Neural cell (in vitro differentiated cells): ENCODE data around the gene ANKRD44. TPM values are rescaled to one million over a fixed set of nuclear protein-coding genes. Genes with fewer than 3 reads are reported as not detected.
"Not testable (repeated sequence)": the region's sequence is repeated elsewhere in the genome, so short reads cannot be mapped to it uniquely, and the experiment has no call there.

Source experiments
- H2AFZ ChIP-seq: fragments of 200-600, 300-800 bp; sonication (generic), shearing (Covaris generic); 2 replicates; pipeline ENCODE4 v1.6.0; 2014; ENCODE audit warnings: low read depth, mild to moderate bottlenecking, antibody characterized with exemption, low read length, moderate library complexity
- H3F3A ChIP-seq: fragments of 200-600 bp; shearing (Covaris generic); 2 replicates; pipeline ENCODE4 v1.6.1; 2016; ENCODE audit warnings: mild to moderate bottlenecking, moderate library complexity, mixed read lengths, antibody characterized with exemption, low read length; ENCODE audit not compliant: insufficient read depth, poor library complexity, severe bottlenecking
- H3K27ac ChIP-seq: fragments of 200-600, 300-800 bp; sonication (generic), shearing (Covaris generic); 2 replicates; pipeline ENCODE4 v1.5.1; 2014; ENCODE audit warnings: mild to moderate bottlenecking, low read length, moderate library complexity
- H3K27me3 ChIP-seq: fragments of 300-800, 200-600 bp; sonication (generic), shearing (Covaris generic); 2 replicates; pipeline ENCODE4 v1.6.0; 2014; ENCODE audit warnings: mild to moderate bottlenecking, low read depth, low read length, moderate library complexity; ENCODE audit not compliant: insufficient read depth
- H3K36me3 ChIP-seq: fragments of 300-800, 200-600 bp; sonication (generic), shearing (Covaris generic); 2 replicates; pipeline ENCODE4 v1.5.1; 2014; ENCODE audit warnings: mild to moderate bottlenecking, antibody characterized with exemption, low read length, moderate library complexity; ENCODE audit not compliant: insufficient read depth
- H3K4me2 ChIP-seq: fragments of 300-800, 200-600 bp; sonication (generic), shearing (Covaris generic); 2 replicates; pipeline ENCODE4 v1.6.0; 2014; ENCODE audit warnings: mild to moderate bottlenecking, low read length
- H3K4me3 ChIP-seq: fragments of 300-800, 200-600 bp; sonication (generic), shearing (Covaris generic); 2 replicates; pipeline ENCODE4 v1.5.1; 2014; ENCODE audit warnings: mild to moderate bottlenecking, low read length, moderate library complexity
- H3K79me2 ChIP-seq: fragments of 200-600 bp; shearing (Covaris generic); replicated peaks from 2 replicates; pipeline ENCODE4 v1.6.0; 2014; ENCODE audit warnings: mild to moderate bottlenecking, low read length, moderate library complexity; ENCODE audit not compliant: insufficient read depth
- H3K9ac ChIP-seq: fragments of 300-800, 200-600 bp; sonication (generic), shearing (Covaris generic); 2 replicates; pipeline ENCODE4 v1.6.1; 2016; ENCODE audit warnings: mild to moderate bottlenecking, low read length, mixed read lengths
- H3K9me2 ChIP-seq: fragments of 200-600 bp; shearing (Covaris generic); 2 replicates; pipeline ENCODE4 v1.6.1; 2016; ENCODE audit warnings: mild to moderate bottlenecking, low read length, mixed read lengths; ENCODE audit not compliant: insufficient read depth
- H3K9me3 ChIP-seq: fragments of 200-600, 300-800 bp; sonication (generic), shearing (Covaris generic); 2 replicates; pipeline ENCODE4 v1.6.1; 2016; ENCODE audit warnings: mild to moderate bottlenecking, mixed run types, low read length, moderate library complexity, mixed read lengths
- H4K20me1 ChIP-seq: fragments of 200-600 bp; shearing (Covaris generic); 2 replicates; pipeline ENCODE4 v1.6.1; 2016; ENCODE audit warnings: mild to moderate bottlenecking, mixed run types; ENCODE audit not compliant: insufficient read depth
- CTCF ChIP-seq: fragments of 450-650 bp; IDR thresholded peaks from 2 replicates; pipeline ENCODE4 v1.5.1; 2014; ENCODE audit warnings: antibody characterized with exemption, mild to moderate bottlenecking, moderate library complexity; ENCODE audit not compliant: poor library complexity, severe bottlenecking
- EP300 ChIP-seq: fragments of 450-650 bp; conservative IDR thresholded peaks from 2 replicates; pipeline ENCODE4 v1.6.1; 2014; ENCODE audit warnings: antibody characterized with exemption, mild to moderate bottlenecking, moderate library complexity; ENCODE audit not compliant: poor library complexity, severe bottlenecking
- EZH2 ChIP-seq: fragments of 200-600, 300-800 bp; shearing (Covaris generic), sonication (generic); IDR thresholded peaks from 2 replicates; pipeline ENCODE4 v1.6.1; 2014; ENCODE audit warnings: antibody characterized with exemption, low read length, borderline replicate concordance, mild to moderate bottlenecking; ENCODE audit not compliant: insufficient read depth, poor library complexity, severe bottlenecking
- MXI1 ChIP-seq: fragments of 450-650 bp; conservative IDR thresholded peaks from 2 replicates; pipeline ENCODE4 v1.6.1; 2014; ENCODE audit warnings: antibody characterized with exemption, mild to moderate bottlenecking; ENCODE audit not compliant: poor library complexity, severe bottlenecking
- POLR2AphosphoS5 ChIP-seq: IDR thresholded peaks from 2 replicates; pipeline ENCODE4 v1.6.1; 2012
- RAD21 ChIP-seq: fragments of 450-650 bp; conservative IDR thresholded peaks from 2 replicates; pipeline ENCODE4 v1.6.1; 2014; ENCODE audit warnings: antibody characterized with exemption, mild to moderate bottlenecking, moderate library complexity
- REST ChIP-seq: IDR thresholded peaks from 2 replicates; pipeline ENCODE4 v1.6.1; 2012; ENCODE audit warnings: borderline replicate concordance
- SMC3 ChIP-seq: fragments of 450-650 bp; conservative IDR thresholded peaks from 2 replicates; pipeline ENCODE4 v1.6.1; 2014; ENCODE audit warnings: antibody characterized with exemption, mild to moderate bottlenecking, moderate library complexity; ENCODE audit not compliant: poor library complexity
- TAF1 ChIP-seq: IDR thresholded peaks from 2 replicates; pipeline ENCODE4 v1.6.1; 2012; ENCODE audit warnings: low read depth
- polyA plus RNA-seq: library from polyadenylated mRNA; depleted of rRNA; stranded (reverse); fragments of >200 nt; gene quantifications from 2 replicates; pipeline ENCODE4 v1.2.3, GENCODE V29; 2014

ANKRD44 gene
- polyA plus RNA-seq, 1 donor from 2014 or later = 94.3 TPM

GRCh38 chr2:197348721-197349360, 38.3 kb upstream of the ANKRD44 start:
- H4K20me1 ChIP-seq = no peaks in the 10 kb centered on the region
- no peak overlapping the region for H3K4me2 ChIP-seq
- no peaks in the 10 kb centered on the region for H3K27me3 ChIP-seq
- H3K4me3 ChIP-seq = no peak overlapping the region
- H3K36me3 ChIP-seq = no peaks in the 10 kb centered on the region
- no peak overlapping the region for H3K27ac ChIP-seq
- H3K79me2 ChIP-seq = no peaks in the 10 kb centered on the region
- no peak overlapping the region for H3K9ac ChIP-seq
- TF ChIP-seq EP300 (no peak), TAF1 (no peak), RAD21 (no peak), EZH2 (no peak), MXI1 (no peak), POLR2AphosphoS5 (no peak), REST (no peak), CTCF (no peak), SMC3 (no peak)
- no peaks in the 10 kb centered on the region for H3K9me2 ChIP-seq
- H3K9me3 ChIP-seq = no peaks in the 10 kb centered on the region
- no peak overlapping the region for H2AFZ ChIP-seq
- H3F3A ChIP-seq = no peaks in the 10 kb centered on the region

GRCh38 chr2:197345846-197346370, 35.3 kb upstream of the ANKRD44 start:
- Histone ChIP-seq H3F3A (no peaks in the 10 kb centered on the region), H3K4me2 (no peak overlapping the region), H3K9me2 (no peaks in the 10 kb centered on the region), H3K9me3 (no peaks in the 10 kb centered on the region), H3K36me3 (no peaks in the 10 kb centered on the region), H4K20me1 (no peaks in the 10 kb centered on the region), H2AFZ (no peak overlapping the region), H3K79me2 (no peaks in the 10 kb centered on the region), H3K4me3 (no peak overlapping the region), H3K9ac (no peak overlapping the region), H3K27me3 (no peaks in the 10 kb centered on the region), H3K27ac (no peak overlapping the region)
- TF ChIP-seq POLR2AphosphoS5 = no peak
- no peak for TF ChIP-seq TAF1
- no peak for TF ChIP-seq EP300

- H3K4me3 ChIP-seq, H3K9me3 ChIP-seq, H3K9me2 ChIP-seq, H3F3A ChIP-seq, H3K27ac ChIP-seq, H3K79me2 ChIP-seq, H3K4me2 ChIP-seq, H4K20me1 ChIP-seq, H2AFZ ChIP-seq, H3K9ac ChIP-seq, H3K27me3 ChIP-seq, H3K36me3 ChIP-seq: not testable (repeated sequence)
These were observed 33.4 kb upstream of the ANKRD44 start for GRCh38 chr2:197343968-197344367.
